HAP-1 (cell line): Measurements from ENCODE around the gene CTLA4.

ENCODE experiments used
- DNase-seq, 2 experiments: peaks; one replicate each; pipeline ENCODE4 v3.0.0-alpha.2; 2016 to 2020; ENCODE audit warnings: low spot score in 2 of 2
- H3K27me3 ChIP-seq: fragments of 250-450 bp; sonication (Bioruptor Pico); 2 replicates; pipeline ENCODE4 v1.5.1; 2020; ENCODE audit warnings: low read depth, mild to moderate bottlenecking, moderate library complexity
- H3K36me3 ChIP-seq: fragments of 250-450 bp; sonication (Bioruptor Pico); replicated peaks from 2 replicates; pipeline ENCODE4 v1.5.1; 2020; ENCODE audit warnings: mild to moderate bottlenecking
- H3K4me1 ChIP-seq: fragments of 250-450 bp; sonication (Bioruptor Pico); 2 replicates; pipeline ENCODE4 v1.5.1; 2020; ENCODE audit warnings: mild to moderate bottlenecking
- H3K4me3 ChIP-seq: fragments of 250-450 bp; sonication (Bioruptor Pico); 2 replicates; pipeline ENCODE4 v1.5.1; 2020; ENCODE audit warnings: mild to moderate bottlenecking, moderate library complexity
- H3K9me3 ChIP-seq: fragments of 250-450 bp; sonication (Bioruptor Pico); 2 replicates; pipeline ENCODE4 v1.5.1; 2020; ENCODE audit warnings: mild to moderate bottlenecking, moderate library complexity
- in situ Hi-C: fragments of 300-500 bp; cut with MboI; formaldehyde crosslinking; loops from 3 replicates; pipeline ENCODE4 v1.14.3; 2020; ENCODE audit warnings: low sequenced_read_pairs, inconsistent platforms, mixed read lengths

Gene CTLA4

GRCh38 chr2:203909261-203909967, 41.8 kb downstream of the CTLA4 start:
- Histone ChIP-seq H3K36me3 (no peaks in the 10 kb centered on the region), H3K4me3 (no peak overlapping the region), H3K4me1 (no peaks in the 10 kb centered on the region), H3K9me3 (no peaks in the 10 kb centered on the region), H3K27me3 (no peaks in the 10 kb centered on the region)
- DNase-seq, result peak; percentile 30 to 36
- in situ Hi-C loops, result loop anchor here (25.0 kb wide), 1 partner anchor 1322 kb away; no protein-coding TSS in a partner anchor

- in situ Hi-C loops, result loop anchor here (25.0 kb wide), 1 partner anchor 1323 kb away; no protein-coding TSS in a partner anchor
- no peaks in the 10 kb centered on the region for H3K27me3 ChIP-seq
- H3K36me3 ChIP-seq, result no peaks in the 10 kb centered on the region
- no peak for DNase-seq
- H3K4me1 ChIP-seq, result no peaks in the 10 kb centered on the region
- H3K9me3 ChIP-seq, result no peaks in the 10 kb centered on the region
- no peak overlapping the region for H3K4me3 ChIP-seq
Observed at GRCh38 chr2:203909974-203910373, 42.4 kb downstream of the CTLA4 start.

GRCh38 chr2:203913947-203914346, 46.4 kb downstream of the CTLA4 start:
- in situ Hi-C loops, result loop anchor here (25.0 kb wide), 1 partner anchor 1327 kb away; no protein-coding TSS in a partner anchor
- H3K4me1 ChIP-seq, result no peaks in the 10 kb centered on the region
- H3K9me3 ChIP-seq, result no peaks in the 10 kb centered on the region; the same call in 1 of the 2 replicates
- no peaks in the 10 kb centered on the region for H3K27me3 ChIP-seq
- H3K4me3 ChIP-seq, result no peak overlapping the region
- DNase-seq, result peak in 1 of 2 experiments; percentile 14
- H3K36me3 ChIP-seq, result no peaks in the 10 kb centered on the region

DNA sequence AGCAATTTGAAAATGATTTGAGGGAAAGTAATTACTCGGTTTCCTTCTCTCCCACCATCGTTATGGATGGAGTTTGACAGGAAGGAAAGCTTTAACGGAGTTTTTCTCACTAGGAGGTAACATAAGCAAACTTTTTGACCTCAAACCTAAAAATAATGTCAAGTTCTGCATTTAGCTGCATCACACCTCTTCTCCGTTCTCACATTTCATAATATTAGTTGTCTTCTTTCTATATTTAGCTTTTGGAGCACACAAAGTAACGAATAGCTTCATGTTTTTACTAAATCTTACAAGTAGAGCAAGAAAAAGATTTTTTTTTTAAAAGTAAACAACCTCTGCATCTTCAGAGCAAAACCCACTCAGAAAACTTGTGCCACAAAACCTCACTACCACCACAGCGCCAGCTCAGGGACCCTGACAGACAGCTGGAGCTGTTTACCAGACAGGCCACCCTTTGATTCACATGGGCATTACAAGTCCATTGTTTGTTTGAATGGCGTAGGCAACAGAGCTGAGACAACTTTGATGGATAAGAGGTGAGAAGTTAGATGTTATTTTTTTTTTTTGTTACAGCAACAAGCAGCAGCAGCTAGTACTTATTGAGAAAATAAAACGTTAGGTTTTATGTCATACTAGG, 47.1 kb downstream of the CTLA4 start:
- no peaks in the 10 kb centered on the region for H3K27me3 ChIP-seq
- H3K36me3 ChIP-seq, result no peaks in the 10 kb centered on the region
- H3K4me1 ChIP-seq, result no peaks in the 10 kb centered on the region
- H3K4me3 ChIP-seq, result no peak overlapping the region
- DNase-seq, result no peak
- in situ Hi-C loops, result loop anchor here (25.0 kb wide), 1 partner anchor 1327 kb away; no protein-coding TSS in a partner anchor
- H3K9me3 ChIP-seq, result no peaks in the 10 kb centered on the region; the same call in 1 of the 2 replicates

- no peak for DNase-seq
- Histone ChIP-seq H3K4me3 (no peak overlapping the region), H3K4me1 (no peaks in the 10 kb centered on the region), H3K27me3 (no peaks in the 10 kb centered on the region), H3K9me3 (no peaks in the 10 kb centered on the region; the same call in 1 of the 2 replicates), H3K36me3 (no peaks in the 10 kb centered on the region)
- in situ Hi-C loops, result loop anchor here (25.0 kb wide), 1 partner anchor 1328 kb away; no protein-coding TSS in a partner anchor
Observed at GRCh38 chr2:203915256-203915655, 47.7 kb downstream of the CTLA4 start.

DNA sequence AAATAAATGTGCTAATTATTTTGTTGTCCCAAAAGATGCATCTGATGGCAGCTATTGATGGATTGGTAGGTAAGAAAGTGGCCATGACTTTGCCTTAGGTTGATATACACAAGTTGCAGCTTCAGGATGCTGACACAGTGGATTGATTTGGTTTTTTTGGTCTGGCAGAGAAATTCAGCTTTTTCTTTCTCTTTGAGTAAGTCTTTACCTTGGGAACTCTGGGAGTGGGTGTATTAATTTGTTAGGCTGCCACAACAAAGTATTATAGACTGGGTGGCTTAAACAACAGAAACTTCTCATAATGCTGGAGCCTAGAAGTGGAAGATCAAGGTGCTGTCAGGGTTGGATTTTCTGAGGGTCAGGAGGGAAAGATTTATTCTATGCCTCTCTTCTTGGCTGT, 49.2 kb downstream of the CTLA4 start:
- in situ Hi-C loops, result loop anchor here (25.0 kb wide), 1 partner anchor 1329 kb away; no protein-coding TSS in a partner anchor
- 0 out of 2 replicates have a peak, but pooled peaks cover 3% of the 10 kb centered on the region for H3K27me3 ChIP-seq
- H3K4me1 ChIP-seq, result no peaks in the 10 kb centered on the region
- no peaks in the 10 kb centered on the region; the same call in 1 of the 2 replicates for H3K9me3 ChIP-seq
- H3K4me3 ChIP-seq, result no peak overlapping the region
- no peak for DNase-seq
- no peaks in the 10 kb centered on the region for H3K36me3 ChIP-seq

GRCh38 chr2:203918264-203918663, 50.7 kb downstream of the CTLA4 start:
- Histone ChIP-seq H3K9me3 (no peaks in the 10 kb centered on the region; the same call in 1 of the 2 replicates), H3K4me1 (no peaks in the 10 kb centered on the region), H3K36me3 (no peaks in the 10 kb centered on the region), H3K27me3 (0 out of 2 replicates have a peak, but pooled peaks cover 6% of the 10 kb centered on the region), H3K4me3 (no peak overlapping the region)
- no peak for DNase-seq
- in situ Hi-C loops, result loop anchor here (25.0 kb wide), 1 partner anchor 1331 kb away; no protein-coding TSS in a partner anchor

- in situ Hi-C loops, result loop anchor here (25.0 kb wide), 1 partner anchor 1332 kb away; no protein-coding TSS in a partner anchor
- no peaks in the 10 kb centered on the region; the same call in 1 of the 2 replicates for H3K9me3 ChIP-seq
- 0 out of 2 replicates have a peak, but pooled peaks cover 6% of the 10 kb centered on the region for H3K27me3 ChIP-seq
- H3K4me1 ChIP-seq, result no peaks in the 10 kb centered on the region
- no peak overlapping the region for H3K4me3 ChIP-seq
- no peak for DNase-seq
- H3K36me3 ChIP-seq, result no peaks in the 10 kb centered on the region
Observed at GRCh38 chr2:203918839-203919238, 51.3 kb downstream of the CTLA4 start.
